ENCODE measurements around the gene STOX1. TPM values are rescaled to one million over a fixed set of nuclear protein-coding genes. Genes with fewer than 3 reads are reported as not detected.

STOX1 gene
- total RNA-seq, 1 experiment from 2014 or later, result 5.9 TPM

DNA sequence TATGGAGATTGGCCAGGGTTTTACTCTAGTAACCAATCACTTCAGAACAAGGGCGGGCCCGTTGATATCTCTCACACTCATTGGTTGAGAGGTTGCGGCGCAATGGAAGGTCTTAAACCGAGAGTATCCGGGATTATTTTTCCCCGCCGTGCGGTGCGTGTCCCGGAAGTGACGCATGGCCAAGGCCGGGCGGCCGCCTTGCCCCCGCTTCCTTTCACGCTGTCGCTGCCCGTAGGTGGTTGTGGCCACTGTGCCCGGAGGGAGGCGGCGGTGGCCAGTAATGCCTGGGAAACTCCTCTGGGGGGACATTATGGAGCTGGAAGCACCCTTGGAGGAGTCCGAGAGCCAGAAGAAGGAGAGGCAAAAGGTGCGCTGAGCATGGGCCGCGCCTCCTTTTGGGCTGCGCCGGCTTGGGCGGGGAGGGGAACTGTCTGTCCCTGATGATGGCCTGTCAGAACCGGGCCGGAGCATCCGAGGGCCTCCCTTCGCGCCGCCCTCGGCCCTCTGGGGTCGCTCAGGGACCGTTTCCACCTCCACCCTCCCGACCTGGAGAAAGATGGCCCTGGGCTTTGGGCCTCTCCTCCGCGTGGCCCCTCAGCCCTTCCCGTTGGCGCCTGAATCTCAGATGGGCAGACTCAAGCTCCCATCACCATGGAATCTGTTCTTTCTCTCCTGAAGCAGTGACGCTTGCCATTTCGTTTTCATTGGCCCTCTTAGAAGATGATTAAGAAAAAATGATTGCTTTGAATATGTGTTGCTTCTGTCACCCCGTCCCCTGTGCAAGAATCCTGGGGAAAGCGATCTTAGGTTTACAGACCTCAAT is 74.0 kb downstream of the STOX1 start, which contains the start of gene DDX50:
Gene DDX50 (plus strand): TSS at position 211 of the 823 bp plus-strand sequence. CDS start 70 bp downstream, at position 281.
- Histone ChIP-seq H3K27ac (ENCODE audit: low read depth, low read length) (peak within 1 kb of the TSS; percentile 52), H3K4me3 (replicated peaks in 1 of 2; ENCODE audit: low read depth in 1 of 2, low read length in 2 of 2) (peak within 1 kb of the TSS; percentile 81 to 89), H2AFZ (ENCODE audit: low read depth, low read length, poor library complexity, severe bottlenecking) (peak within 1 kb of the TSS; percentile 48), H3K4me1 (ENCODE audit: control insufficient read depth in 1 of 2, insufficient read depth in 2 of 2, low read length in 2 of 2) (peaks cover 3 to 18% of the 10 kb centered on the region in 2 experiments; a peak in 3 of 4 replicates), H3K36me3 (ENCODE audit: control insufficient read depth in 1 of 2, insufficient read depth in 2 of 2, low read length in 2 of 2) (no peaks in the 10 kb centered on the region), H3K9me3 (ENCODE audit: control insufficient read depth in 1 of 2, insufficient read depth in 1 of 2, low read depth in 1 of 2, low read length in 2 of 2) (no peaks in the 10 kb centered on the region), H3K9ac (ENCODE audit: low read length) (peak within 1 kb of the TSS; percentile 86), H3K27me3 (ENCODE audit: insufficient read depth, low read length) (no peaks in the 10 kb centered on the region), H4K20me1 (ENCODE audit: insufficient read depth) (no peaks in the 10 kb centered on the region), H3K9me2 (ENCODE audit: insufficient read depth) (no peaks in the 10 kb centered on the region), H3K79me2 (ENCODE audit: insufficient read depth, low read length) (peaks cover 34% of the 10 kb centered on the region), H3K4me2 (ENCODE audit: low read length) (peak within 1 kb of the TSS; percentile 85)
- CTCF ChIA-PET, result no interaction called here
- intact Hi-C loops (cut with micrococcal nuclease), result no loop called here
- DNase-seq (ENCODE audit: low read depth, low spot score), result peak; percentile 96
- ATAC-seq, result peak; percentile 95
- POLR2A ChIA-PET, result no interaction called here
- BruUV-seq (replicated peaks), result TSS peak; percentile 68
- RAD21 ChIA-PET (ENCODE audit: low non-redundant PET in 1 of 2, low total read pairs in 2 of 2, uncharacterized antibody in 2 of 2, unreplicated experiment in 2 of 2), result no interaction called here
- TF ChIP-seq ELF1 (IDR thresholded peaks at IDR 0.05; ENCODE audit: borderline replicate concordance, low read depth) (peak; percentile 55), SRF (IDR thresholded peaks at IDR 0.05; ENCODE audit: low read depth) (no peak), TCF7L2 (IDR thresholded peaks at IDR 0.05; ENCODE audit: borderline replicate concordance, extremely low read depth, insufficient read depth, insufficient read length) (peak; percentile 9), SIN3A (IDR thresholded peaks at IDR 0.05; ENCODE audit: low read depth) (peak; percentile 86; the same call in 1 of the 2 replicates), FOSL1 (IDR thresholded peaks at IDR 0.05; ENCODE audit: low read depth) (no peak), POLR2A (IDR thresholded peaks at IDR 0.05; ENCODE audit: borderline replicate concordance, extremely low read depth, insufficient read depth, insufficient read length) (peak; percentile 73), EZH2phosphoT487 (IDR thresholded peaks at IDR 0.05; ENCODE audit: borderline replicate concordance) (no peak), RAD21 (IDR thresholded peaks at IDR 0.05; ENCODE audit: low read depth) (0 out of 2 replicates have a peak, but pooled peaks have one; percentile 15), EZH2 (IDR thresholded peaks at IDR 0.05) (no peak), JUND (IDR thresholded peaks at IDR 0.05) (no peak), ZNF274 (IDR thresholded peaks at IDR 0.05; ENCODE audit: low read depth, low read length) (no peak), ZFX (IDR thresholded peaks at IDR 0.05) (peak; percentile 86; the same call in 1 of the 2 replicates), POLR2AphosphoS5 (IDR thresholded peaks at IDR 0.05; ENCODE audit: low read depth, low read length) (peak; percentile 92)
- TF ChIP-seq, protein P1, sequence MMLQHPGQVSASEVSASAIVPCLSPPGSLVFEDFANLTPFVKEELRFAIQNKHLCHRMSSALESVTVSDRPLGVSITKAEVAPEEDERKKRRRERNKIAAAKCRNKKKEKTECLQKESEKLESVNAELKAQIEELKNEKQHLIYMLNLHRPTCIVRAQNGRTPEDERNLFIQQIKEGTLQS (IDR thresholded peaks at IDR 0.05), result no peak
- TF ChIP-seq, protein P2, sequence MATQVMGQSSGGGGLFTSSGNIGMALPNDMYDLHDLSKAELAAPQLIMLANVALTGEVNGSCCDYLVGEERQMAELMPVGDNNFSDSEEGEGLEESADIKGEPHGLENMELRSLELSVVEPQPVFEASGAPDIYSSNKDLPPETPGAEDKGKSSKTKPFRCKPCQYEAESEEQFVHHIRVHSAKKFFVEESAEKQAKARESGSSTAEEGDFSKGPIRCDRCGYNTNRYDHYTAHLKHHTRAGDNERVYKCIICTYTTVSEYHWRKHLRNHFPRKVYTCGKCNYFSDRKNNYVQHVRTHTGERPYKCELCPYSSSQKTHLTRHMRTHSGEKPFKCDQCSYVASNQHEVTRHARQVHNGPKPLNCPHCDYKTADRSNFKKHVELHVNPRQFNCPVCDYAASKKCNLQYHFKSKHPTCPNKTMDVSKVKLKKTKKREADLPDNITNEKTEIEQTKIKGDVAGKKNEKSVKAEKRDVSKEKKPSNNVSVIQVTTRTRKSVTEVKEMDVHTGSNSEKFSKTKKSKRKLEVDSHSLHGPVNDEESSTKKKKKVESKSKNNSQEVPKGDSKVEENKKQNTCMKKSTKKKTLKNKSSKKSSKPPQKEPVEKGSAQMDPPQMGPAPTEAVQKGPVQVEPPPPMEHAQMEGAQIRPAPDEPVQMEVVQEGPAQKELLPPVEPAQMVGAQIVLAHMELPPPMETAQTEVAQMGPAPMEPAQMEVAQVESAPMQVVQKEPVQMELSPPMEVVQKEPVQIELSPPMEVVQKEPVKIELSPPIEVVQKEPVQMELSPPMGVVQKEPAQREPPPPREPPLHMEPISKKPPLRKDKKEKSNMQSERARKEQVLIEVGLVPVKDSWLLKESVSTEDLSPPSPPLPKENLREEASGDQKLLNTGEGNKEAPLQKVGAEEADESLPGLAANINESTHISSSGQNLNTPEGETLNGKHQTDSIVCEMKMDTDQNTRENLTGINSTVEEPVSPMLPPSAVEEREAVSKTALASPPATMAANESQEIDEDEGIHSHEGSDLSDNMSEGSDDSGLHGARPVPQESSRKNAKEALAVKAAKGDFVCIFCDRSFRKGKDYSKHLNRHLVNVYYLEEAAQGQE (IDR thresholded peaks at IDR 0.05; ENCODE audit: low read depth), result no peak
- TF ChIP-seq, protein P3, sequence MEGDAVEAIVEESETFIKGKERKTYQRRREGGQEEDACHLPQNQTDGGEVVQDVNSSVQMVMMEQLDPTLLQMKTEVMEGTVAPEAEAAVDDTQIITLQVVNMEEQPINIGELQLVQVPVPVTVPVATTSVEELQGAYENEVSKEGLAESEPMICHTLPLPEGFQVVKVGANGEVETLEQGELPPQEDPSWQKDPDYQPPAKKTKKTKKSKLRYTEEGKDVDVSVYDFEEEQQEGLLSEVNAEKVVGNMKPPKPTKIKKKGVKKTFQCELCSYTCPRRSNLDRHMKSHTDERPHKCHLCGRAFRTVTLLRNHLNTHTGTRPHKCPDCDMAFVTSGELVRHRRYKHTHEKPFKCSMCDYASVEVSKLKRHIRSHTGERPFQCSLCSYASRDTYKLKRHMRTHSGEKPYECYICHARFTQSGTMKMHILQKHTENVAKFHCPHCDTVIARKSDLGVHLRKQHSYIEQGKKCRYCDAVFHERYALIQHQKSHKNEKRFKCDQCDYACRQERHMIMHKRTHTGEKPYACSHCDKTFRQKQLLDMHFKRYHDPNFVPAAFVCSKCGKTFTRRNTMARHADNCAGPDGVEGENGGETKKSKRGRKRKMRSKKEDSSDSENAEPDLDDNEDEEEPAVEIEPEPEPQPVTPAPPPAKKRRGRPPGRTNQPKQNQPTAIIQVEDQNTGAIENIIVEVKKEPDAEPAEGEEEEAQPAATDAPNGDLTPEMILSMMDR (IDR thresholded peaks at IDR 0.05 in 2 of 3, conservative IDR thresholded peaks at IDR 0.05 in 1 of 3; ENCODE audit: borderline replicate concordance in 1 of 3, insufficient read depth in 1 of 3, low read depth in 2 of 3, low read length in 2 of 3), result no peak
- TF ChIP-seq, protein P4, sequence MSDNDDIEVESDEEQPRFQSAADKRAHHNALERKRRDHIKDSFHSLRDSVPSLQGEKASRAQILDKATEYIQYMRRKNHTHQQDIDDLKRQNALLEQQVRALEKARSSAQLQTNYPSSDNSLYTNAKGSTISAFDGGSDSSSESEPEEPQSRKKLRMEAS (IDR thresholded peaks at IDR 0.05), result peak; percentile 87
- TF ChIP-seq, protein P5, sequence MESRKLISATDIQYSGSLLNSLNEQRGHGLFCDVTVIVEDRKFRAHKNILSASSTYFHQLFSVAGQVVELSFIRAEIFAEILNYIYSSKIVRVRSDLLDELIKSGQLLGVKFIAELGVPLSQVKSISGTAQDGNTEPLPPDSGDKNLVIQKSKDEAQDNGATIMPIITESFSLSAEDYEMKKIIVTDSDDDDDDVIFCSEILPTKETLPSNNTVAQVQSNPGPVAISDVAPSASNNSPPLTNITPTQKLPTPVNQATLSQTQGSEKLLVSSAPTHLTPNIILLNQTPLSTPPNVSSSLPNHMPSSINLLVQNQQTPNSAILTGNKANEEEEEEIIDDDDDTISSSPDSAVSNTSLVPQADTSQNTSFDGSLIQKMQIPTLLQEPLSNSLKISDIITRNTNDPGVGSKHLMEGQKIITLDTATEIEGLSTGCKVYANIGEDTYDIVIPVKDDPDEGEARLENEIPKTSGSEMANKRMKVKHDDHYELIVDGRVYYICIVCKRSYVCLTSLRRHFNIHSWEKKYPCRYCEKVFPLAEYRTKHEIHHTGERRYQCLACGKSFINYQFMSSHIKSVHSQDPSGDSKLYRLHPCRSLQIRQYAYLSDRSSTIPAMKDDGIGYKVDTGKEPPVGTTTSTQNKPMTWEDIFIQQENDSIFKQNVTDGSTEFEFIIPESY (IDR thresholded peaks at IDR 0.05; ENCODE audit: extremely low read depth, insufficient replicate concordance, low read length), result no peak

Measured in HCT116 (cell line).